ENCODE results near the gene ARPC1A.

GRCh38 chr7:99344061-99344647 is 18.5 kb downstream of the ARPC1A start:
- no peak for TF ChIP-seq CTCF (IDR thresholded peaks at IDR 0.05)
- TF ChIP-seq POLR2A (IDR thresholded peaks at IDR 0.05) = no peak
- TF ChIP-seq POLR2AphosphoS5 (IDR thresholded peaks at IDR 0.05) = no peak
